ENCODE measurements around the gene RNF123.
"Not testable (repeated sequence)": the region's sequence is repeated elsewhere in the genome, so short reads cannot be mapped to it uniquely, and the experiment has no call there.

Gene RNF123

DNA sequence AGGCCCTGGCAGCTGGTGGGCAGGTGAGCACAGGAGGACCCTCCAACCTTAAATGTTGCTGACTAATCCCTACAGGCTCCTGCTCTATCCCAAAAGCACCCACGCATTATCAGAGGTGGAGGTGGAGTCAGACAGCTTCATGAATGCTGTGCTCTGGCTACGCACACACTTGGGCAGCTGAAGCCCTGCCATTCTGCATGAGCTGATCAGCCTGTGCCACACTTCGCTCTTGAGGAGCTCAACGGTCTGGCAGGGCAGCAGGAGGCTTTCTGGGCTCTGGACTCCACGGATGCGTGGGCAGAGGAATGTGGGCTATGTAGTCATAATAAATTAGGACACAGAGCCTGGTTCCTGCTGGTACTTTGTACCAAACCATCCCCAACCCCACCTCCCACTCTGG is 6.2 kb upstream of the RNF123 start:
- DNase-seq: no peak

- DNase-seq: not testable (repeated sequence)
Observed at GRCh38 chr3:49684453-49684852, 4.9 kb upstream of the RNF123 start.

DNA sequence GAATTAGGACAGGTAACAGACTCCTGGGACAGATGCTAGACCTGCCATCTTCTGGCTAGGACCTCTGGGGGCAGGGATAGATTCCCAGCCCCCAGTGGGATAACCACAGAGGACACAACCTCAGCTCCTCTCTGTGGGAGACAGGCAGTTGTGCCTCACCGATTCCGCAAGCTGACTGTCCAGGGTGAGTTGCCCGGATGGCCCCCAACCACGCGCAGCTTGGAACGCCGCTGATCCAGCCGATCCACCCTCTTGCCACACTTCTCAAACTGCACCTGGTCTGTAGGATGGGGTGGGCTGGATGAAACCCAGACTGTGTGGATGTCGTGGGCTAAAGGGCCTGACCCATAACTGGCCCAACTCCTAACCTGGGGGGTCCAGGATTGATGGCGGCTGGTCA is 4.3 kb upstream of the RNF123 start:
- DNase-seq: not testable (repeated sequence)

GRCh38 chr3:49685846-49686245 is 3.5 kb upstream of the RNF123 start:
- DNase-seq: not testable (repeated sequence)

DNA sequence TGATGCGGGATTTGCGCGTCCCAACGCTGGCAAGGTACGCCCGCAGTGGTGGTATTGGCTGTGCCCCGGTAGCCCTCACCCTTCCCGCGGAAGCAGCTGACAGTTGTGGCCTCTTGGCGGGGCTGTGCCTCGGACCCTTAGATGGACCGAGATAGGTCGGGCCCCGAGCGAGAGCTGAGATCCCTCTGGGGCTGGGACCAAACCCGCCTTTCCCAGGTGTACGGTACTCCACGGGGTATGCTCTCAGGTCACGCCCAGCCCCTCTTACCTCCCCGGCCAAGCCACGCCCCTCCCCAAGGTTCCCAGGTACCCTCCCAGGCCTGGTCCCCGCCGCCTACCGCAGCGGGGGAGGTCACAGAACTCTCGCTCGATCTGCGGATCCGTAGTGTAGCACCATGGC is 3.0 kb upstream of the RNF123 start:
- DNase-seq: not testable (repeated sequence)

GRCh38 chr3:49686769-49687423 is 2.5 kb upstream of the RNF123 start:
- DNase-seq: not testable (repeated sequence)

- DNase-seq: not testable (repeated sequence)
Observed at GRCh38 chr3:49687424-49687795, 1.9 kb upstream of the RNF123 start.

- DNase-seq: not testable (repeated sequence)
Observed at GRCh38 chr3:49688338-49689045, 865 bp upstream of the RNF123 start.

- not testable (repeated sequence) for DNase-seq
Observed at GRCh38 chr3:49689908-49690624, 709 bp downstream of the RNF123 start.

- not testable (repeated sequence) for DNase-seq
Observed at GRCh38 chr3:49690856-49691255, 1.5 kb downstream of the RNF123 start.

- DNase-seq: not testable (repeated sequence)
Observed at GRCh38 chr3:49691481-49691880, 2.1 kb downstream of the RNF123 start.

- DNase-seq: not testable (repeated sequence)
Observed at GRCh38 chr3:49694409-49695070, 5.2 kb downstream of the RNF123 start.

- not testable (repeated sequence) for DNase-seq
Observed at GRCh38 chr3:49695350-49696015, 6.1 kb downstream of the RNF123 start.

DNA sequence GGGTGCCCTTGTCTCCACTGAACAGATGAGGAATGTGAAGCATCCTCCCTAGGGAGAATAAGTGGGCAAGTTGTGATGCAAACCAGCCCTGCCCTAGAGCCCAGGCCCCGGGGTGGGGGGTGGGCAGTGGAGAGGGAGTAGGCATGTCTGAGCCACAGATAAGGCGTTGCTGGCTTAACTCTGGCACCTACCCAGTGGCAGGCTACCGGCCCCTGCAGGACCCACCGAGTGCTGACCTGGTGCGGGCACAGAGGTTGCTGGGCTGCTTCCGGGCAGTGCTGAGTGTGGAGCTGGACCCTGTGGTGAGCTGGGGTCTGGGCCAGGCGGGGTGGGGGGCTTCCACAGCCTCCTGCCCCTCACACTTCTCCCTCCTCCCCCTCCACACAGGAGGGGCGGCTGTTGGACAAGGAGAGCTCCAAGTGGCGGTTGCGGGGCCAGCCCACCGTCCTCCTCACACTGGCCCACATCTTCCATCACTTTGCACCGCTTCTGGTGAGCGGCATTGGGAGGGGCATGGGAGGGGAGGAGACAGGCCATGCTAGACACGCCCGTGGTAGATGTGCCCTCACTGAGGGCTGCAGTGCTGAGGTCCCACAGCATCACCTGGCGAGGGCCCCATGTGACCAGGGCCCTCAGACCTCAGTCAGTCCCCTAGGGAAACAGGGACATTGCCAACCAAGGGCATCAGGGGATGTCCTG is 10.1 kb downstream of the RNF123 start:
- no peak for DNase-seq

- no peak for DNase-seq
Observed at GRCh38 chr3:49700014-49700413, 10.7 kb downstream of the RNF123 start.

- no peak for DNase-seq
Observed at GRCh38 chr3:49700453-49701128, 11.2 kb downstream of the RNF123 start.

DNA sequence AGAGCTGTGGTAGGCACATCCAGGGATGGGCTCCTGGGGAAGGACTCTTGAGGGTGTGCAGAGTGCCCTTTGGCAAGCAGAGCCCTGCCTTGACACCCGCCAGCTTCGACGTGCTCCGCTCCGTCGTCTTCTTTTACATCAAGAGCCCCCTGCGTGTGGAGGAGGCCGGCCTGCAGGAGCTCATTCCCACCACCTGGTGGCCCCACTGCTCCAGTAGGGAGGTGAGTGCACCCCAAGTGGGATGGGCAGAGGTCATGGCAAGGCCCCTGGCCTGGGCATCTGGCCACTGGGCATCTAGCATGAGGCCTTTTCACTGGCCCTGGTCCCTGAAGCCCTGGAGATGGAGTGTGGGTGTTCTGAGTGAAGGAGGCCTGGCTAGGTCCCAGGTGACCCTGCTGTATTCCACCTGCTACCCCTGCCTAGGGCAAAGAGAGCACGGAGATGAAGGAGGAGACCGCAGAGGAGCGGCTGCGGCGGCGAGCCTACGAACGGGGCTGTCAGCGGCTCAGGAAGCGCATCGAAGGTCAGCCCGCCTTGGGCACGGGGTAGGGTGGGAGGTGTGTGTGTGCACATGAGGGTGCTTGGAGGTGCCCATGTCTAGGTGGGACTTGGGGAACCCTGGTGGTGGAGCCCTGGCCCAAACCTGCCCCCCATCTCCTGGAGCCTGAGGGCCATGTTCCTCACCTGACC is 12.2 kb downstream of the RNF123 start:
- no peak for DNase-seq

- DNase-seq: no peak
Observed at GRCh38 chr3:49702672-49703071, 13.3 kb downstream of the RNF123 start.

DNA sequence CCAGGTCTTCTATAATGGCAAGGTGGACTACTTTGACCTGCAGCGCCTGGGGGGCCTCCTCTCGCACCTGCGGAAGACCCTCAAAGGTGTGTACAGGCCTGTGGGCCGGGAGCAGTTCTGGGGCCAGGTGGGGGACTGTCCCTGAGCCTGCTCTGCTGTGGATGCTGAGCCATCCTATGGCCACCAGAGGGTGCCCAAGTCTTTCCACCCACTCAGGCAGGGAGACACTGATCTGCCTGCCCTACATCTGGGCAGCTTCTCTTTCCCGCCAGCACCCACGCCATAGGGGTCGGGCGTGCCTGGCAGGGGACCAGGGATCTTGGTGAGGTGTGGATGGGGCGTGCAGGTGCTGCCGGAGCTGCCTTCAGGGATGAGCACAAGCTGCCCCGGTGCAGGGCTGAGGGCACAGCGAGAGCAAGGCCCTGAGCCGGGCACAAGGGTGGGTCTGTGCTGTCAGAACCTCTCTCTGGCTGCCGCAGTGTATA is 14.1 kb downstream of the RNF123 start:
- peak; percentile 20 to 47 for DNase-seq

- no peak for DNase-seq
Observed at GRCh38 chr3:49703956-49704355, 14.6 kb downstream of the RNF123 start.

- no peak for DNase-seq
Observed at GRCh38 chr3:49704629-49705028, 15.3 kb downstream of the RNF123 start.

Measured in bone marrow (tissue), 2 donors.